ENCODE data around the gene PLCH1. TPM values are rescaled to one million over a fixed set of nuclear protein-coding genes. Genes with fewer than 3 reads are reported as not detected.

The PLCH1 gene
- total and polyA plus RNA-seq, 9 of the 15 experiments (the other 6 are each of a cell fraction or from before 2014, with no cell fraction given) = 0.17 to 0.62 (median 0.40) TPM

DNA sequence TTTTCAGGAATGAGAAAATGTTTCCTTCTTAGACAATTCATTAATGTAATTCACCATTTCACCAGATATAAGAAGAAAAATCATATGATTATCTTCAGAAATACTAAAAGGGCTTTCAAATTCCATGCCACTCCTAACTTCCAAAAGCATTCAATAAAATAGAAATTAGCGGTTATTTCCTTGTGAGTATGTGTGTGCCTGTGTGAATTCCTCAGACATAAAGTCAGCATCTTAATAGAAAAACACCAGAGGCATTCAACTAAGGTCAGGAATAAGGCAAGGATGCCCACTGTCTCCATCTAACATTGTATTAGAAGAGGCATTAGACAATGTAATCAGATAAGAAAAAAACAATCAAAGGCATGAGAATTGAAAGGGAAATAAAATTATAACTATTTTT is 88.4 kb downstream of the PLCH1 start:
- Histone ChIP-seq H2AFZ (ENCODE audit: low read depth, low read length) (no peak overlapping the region), H4K20me1 (replicated peaks; ENCODE audit: control insufficient read depth, insufficient read depth, low read length) (no peaks in the 10 kb centered on the region), H3K79me2 (ENCODE audit: control insufficient read depth, insufficient read depth, low read length) (no peaks in the 10 kb centered on the region), H3K4me1 (replicated peaks in 1 of 2; ENCODE audit: control insufficient read depth in 2 of 2, insufficient read depth in 2 of 2, low read length in 2 of 2) (no peaks in the 10 kb centered on the region), H3K9ac (ENCODE audit: insufficient read depth in 1 of 2, low read depth in 2 of 2, low read length in 2 of 2) (no peak overlapping the region), H3K27ac (ENCODE audit: extremely low read depth, low read depth, low read length) (no peak overlapping the region), H3K4me3 (no peak overlapping the region), H3K27me3 (ENCODE audit: control insufficient read depth in 2 of 2, insufficient read depth in 2 of 2, low read length in 2 of 2) (peaks cover 0 to 5% of the 10 kb centered on the region in 2 experiments; a peak in 1 of 5 replicates), H3K9me3 (replicated peaks; ENCODE audit: control insufficient read depth, insufficient read depth, low read depth, low read length) (no peaks in the 10 kb centered on the region), H3K36me3 (ENCODE audit: control insufficient read depth, insufficient read depth, low read length) (no peaks in the 10 kb centered on the region), H3K9me1 (ENCODE audit: control insufficient read depth, insufficient read depth, low read length) (no peaks in the 10 kb centered on the region), H3K4me2 (ENCODE audit: insufficient read depth, low read length) (no peak overlapping the region)
- intact Hi-C loops (cut with micrococcal nuclease) (no loop called here), in situ Hi-C loops (cut with MboI) (no loop called here)
- ChIA-PET CTCF (ENCODE audit: low intra/inter-chr PET ratio) (no interaction called here), POLR2A (interaction anchor here (0.6 to 1.5 kb wide), 2 partner anchors 9 to 18 kb away, joined by 3 read pairs; no protein-coding TSS in a partner anchor)
- no TSS peak for BruUV-seq (replicated peaks)
- FAIRE-seq (no peak), ATAC-seq (no peak), DNase-seq (ENCODE audit: extremely low read depth in 1 of 4, low spot score in 3 of 4) (no peak)
- TF ChIP-seq ZNF274 (IDR thresholded peaks at IDR 0.05; ENCODE audit: borderline replicate concordance, low read depth, low read length) = no peak
- no peak for TF ChIP-seq MXI1 (IDR thresholded peaks at IDR 0.05; ENCODE audit: low read depth, low read length)
- no peak for TF ChIP-seq CC2D1A (IDR thresholded peaks at IDR 0.05)
- no peak for TF ChIP-seq CAMTA2 (CRISPR knock-in tag; conservative IDR thresholded peaks at IDR 0.05)
- no peak for TF ChIP-seq MED1 (CRISPR knock-in tag; IDR thresholded peaks at IDR 0.05; ENCODE audit: borderline replicate concordance)
- TF ChIP-seq CBFA2T3 (IDR thresholded peaks at IDR 0.05) = no peak
- TF ChIP-seq XRCC5 (IDR thresholded peaks at IDR 0.05; ENCODE audit: low read depth, low read length) = no peak
- TF ChIP-seq SAFB (IDR thresholded peaks at IDR 0.05; ENCODE audit: borderline replicate concordance, low read depth, low read length) = no peak
- no peak for TF ChIP-seq SETDB1 (IDR thresholded peaks at IDR 0.05; ENCODE audit: low read length)
- no peak for TF ChIP-seq ZKSCAN8 (CRISPR knock-in tag; IDR thresholded peaks at IDR 0.05)
- 0% methylated on average over 1 of the region's 1 CpG for WGBS (ENCODE audit: insufficient coverage, low coverage, missing lambda C conversion rate)

Data from K562 (cell line).